A673 (cell line): Measurements from ENCODE around the gene CADPS2. TPM values are rescaled to one million over a fixed set of nuclear protein-coding genes. Genes with fewer than 3 reads are reported as not detected.

Experiments used
- BruUV-seq: library from RNA; stranded (reverse); fragments of 400-500 nt; replicated peaks from 2 replicates; lab custom pipeline; 2021; lab: Mats Ljungman, UMichigan
- CTCF ChIA-PET: fragments of 300-600 bp; sonication (Branson Sonifier 250); formaldehyde crosslinking; loops from one replicate; lab custom pipeline; 2022; ENCODE audit warnings: antibody characterized with exemption; lab: Charles Lee
- POLR2A ChIA-PET: fragments of 300-600 bp; sonication (Branson Sonifier 250); formaldehyde crosslinking; loops from one replicate; lab custom pipeline; 2022; ENCODE audit warnings: antibody characterized with exemption; ENCODE audit not compliant: low non-redundant PET; lab: Charles Lee
- DNase-seq: peaks from one replicate; pipeline ENCODE4 v3.0.0-alpha.2; 2015; ENCODE audit warnings: low spot score
- H3K27ac ChIP-seq: fragments of 200-600 bp; sonication (generic); 2 replicates; pipeline ENCODE4 v1.5.1; 2016; ENCODE audit warnings: mixed run types, low read depth, mild to moderate bottlenecking, mixed read lengths, antibody characterized with exemption, low read length; ENCODE audit not compliant: poor library complexity, severe bottlenecking
- H3K27me3 ChIP-seq: fragments of 200-600 bp; sonication (generic); replicated peaks from 2 replicates; pipeline ENCODE4 v1.6.1; 2017; ENCODE audit warnings: mixed run types, low read depth, mild to moderate bottlenecking, mixed read lengths, antibody characterized with exemption, low read length; ENCODE audit not compliant: insufficient read depth, poor library complexity
- H3K36me3 ChIP-seq: fragments of 200-600 bp; sonication (generic); 2 replicates; pipeline ENCODE4 v1.6.1; 2016; ENCODE audit warnings: mixed run types, mild to moderate bottlenecking, mixed read lengths, antibody characterized with exemption, low read length; ENCODE audit not compliant: insufficient read depth, poor library complexity, severe bottlenecking
- H3K4me1 ChIP-seq: fragments of 200-600 bp; sonication (generic); 2 replicates; pipeline ENCODE4 v1.6.1; 2017; ENCODE audit warnings: mixed run types, mild to moderate bottlenecking, mixed read lengths, antibody characterized with exemption, low read length; ENCODE audit not compliant: insufficient read depth, poor library complexity, severe bottlenecking
- H3K4me3 ChIP-seq: fragments of 200-600 bp; sonication (generic); 2 replicates; pipeline ENCODE4 v1.5.1; 2016; ENCODE audit warnings: low read depth, mixed run types, mild to moderate bottlenecking, mixed read lengths, low read length; ENCODE audit not compliant: poor library complexity, severe bottlenecking
- H3K9me3 ChIP-seq: fragments of 200-600 bp; sonication (generic); 2 replicates; pipeline ENCODE4 v1.6.1; 2016; ENCODE audit warnings: mixed run types, low read depth, mild to moderate bottlenecking, mixed read lengths, antibody characterized with exemption, low read length; ENCODE audit not compliant: poor library complexity, severe bottlenecking
- EZH2 ChIP-seq: fragments of 200-600 bp; sonication (generic); IDR thresholded peaks from 2 replicates; pipeline ENCODE4 v1.6.1; 2017; ENCODE audit warnings: borderline replicate concordance, low read depth, mild to moderate bottlenecking, mixed read lengths, antibody characterized with exemption, low read length; ENCODE audit not compliant: poor library complexity, severe bottlenecking
- intact Hi-C: fragments of 100-400 bp; cut with micrococcal nuclease; formaldehyde crosslinking; loops from one replicate; pipeline ENCODE4 v1.10.0; 2022; ENCODE audit not compliant: unreplicated experiment
- total RNA-seq: library from RNA; stranded (reverse); gene quantifications from 2 replicates; pipeline ENCODE4 v1.2.3, GENCODE V29; 2021
- TF ChIP-seq, protein P1 (sequence below): fragments of 300-800, 200-600 bp; sonication (generic); conservative IDR thresholded peaks from 2 replicates; pipeline ENCODE4 v1.5.1; 2017; ENCODE audit warnings: low read depth, mild to moderate bottlenecking, antibody characterized with exemption, low read length, moderate library complexity, mixed read lengths

CADPS2 gene
- total RNA-seq, 1 experiment from 2014 or later = 81.3 TPM

DNA sequence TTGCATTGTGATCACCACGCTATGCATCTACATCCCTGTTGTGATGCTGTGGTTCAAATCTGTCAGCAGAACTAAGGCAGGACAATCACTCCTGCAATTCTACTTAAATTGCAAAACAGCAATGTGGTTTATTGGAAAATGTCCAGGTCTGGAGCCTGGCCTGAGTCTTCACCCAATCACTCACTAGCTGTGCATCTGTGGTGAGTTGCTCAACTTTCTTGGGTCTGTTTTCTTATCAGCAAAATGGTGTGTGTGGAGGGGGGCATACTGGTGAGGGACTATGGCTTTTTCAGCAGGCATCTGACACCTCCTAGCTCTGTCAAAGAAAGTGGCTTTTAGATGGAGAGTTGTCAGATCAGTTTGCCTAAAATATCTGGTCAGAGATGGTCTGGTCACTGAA lies 473.4 kb downstream of the CADPS2 start:
- CTCF ChIA-PET = no interaction called here
- no peaks in the 10 kb centered on the region for H3K9me3 ChIP-seq
- POLR2A ChIA-PET = no interaction called here
- H3K27ac ChIP-seq = no peak overlapping the region
- H3K36me3 ChIP-seq = no peaks in the 10 kb centered on the region
- intact Hi-C loops = no loop called here
- no peaks in the 10 kb centered on the region for H3K4me1 ChIP-seq
- TF ChIP-seq, protein P1, sequence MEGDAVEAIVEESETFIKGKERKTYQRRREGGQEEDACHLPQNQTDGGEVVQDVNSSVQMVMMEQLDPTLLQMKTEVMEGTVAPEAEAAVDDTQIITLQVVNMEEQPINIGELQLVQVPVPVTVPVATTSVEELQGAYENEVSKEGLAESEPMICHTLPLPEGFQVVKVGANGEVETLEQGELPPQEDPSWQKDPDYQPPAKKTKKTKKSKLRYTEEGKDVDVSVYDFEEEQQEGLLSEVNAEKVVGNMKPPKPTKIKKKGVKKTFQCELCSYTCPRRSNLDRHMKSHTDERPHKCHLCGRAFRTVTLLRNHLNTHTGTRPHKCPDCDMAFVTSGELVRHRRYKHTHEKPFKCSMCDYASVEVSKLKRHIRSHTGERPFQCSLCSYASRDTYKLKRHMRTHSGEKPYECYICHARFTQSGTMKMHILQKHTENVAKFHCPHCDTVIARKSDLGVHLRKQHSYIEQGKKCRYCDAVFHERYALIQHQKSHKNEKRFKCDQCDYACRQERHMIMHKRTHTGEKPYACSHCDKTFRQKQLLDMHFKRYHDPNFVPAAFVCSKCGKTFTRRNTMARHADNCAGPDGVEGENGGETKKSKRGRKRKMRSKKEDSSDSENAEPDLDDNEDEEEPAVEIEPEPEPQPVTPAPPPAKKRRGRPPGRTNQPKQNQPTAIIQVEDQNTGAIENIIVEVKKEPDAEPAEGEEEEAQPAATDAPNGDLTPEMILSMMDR = no peak
- BruUV-seq = no TSS peak
- H3K27me3 ChIP-seq = no peaks in the 10 kb centered on the region
- DNase-seq = peak; percentile 10
- no peak overlapping the region for H3K4me3 ChIP-seq

DNA sequence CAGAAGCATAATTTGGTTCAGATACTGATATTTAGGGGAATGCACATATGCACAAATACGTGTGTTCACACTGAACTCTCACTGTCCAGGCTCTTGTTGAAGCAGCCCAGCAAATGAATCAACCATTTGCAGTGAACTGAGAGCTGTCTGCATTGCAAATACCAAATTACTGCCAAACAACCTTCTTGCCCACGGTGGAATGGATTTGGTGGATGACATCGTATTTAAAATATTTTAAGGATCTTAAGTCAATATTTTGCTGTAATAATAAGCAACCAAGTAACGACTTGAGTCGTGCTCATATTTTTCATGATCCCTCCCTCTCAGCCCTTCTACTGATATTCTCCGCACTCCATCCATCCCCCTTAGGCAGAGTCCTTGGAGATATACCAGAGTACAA lies 473.8 kb downstream of the CADPS2 start:
- DNase-seq = no peak
- POLR2A ChIA-PET = no interaction called here
- Histone ChIP-seq H3K4me3 (no peak overlapping the region), H3K9me3 (no peaks in the 10 kb centered on the region), H3K4me1 (no peaks in the 10 kb centered on the region), H3K27me3 (no peaks in the 10 kb centered on the region), H3K36me3 (no peaks in the 10 kb centered on the region), H3K27ac (no peak overlapping the region)
- CTCF ChIA-PET = no interaction called here
- intact Hi-C loops = no loop called here
- BruUV-seq = no TSS peak
- TF ChIP-seq, protein P1 = no peak
- TF ChIP-seq EZH2 = no peak

DNA sequence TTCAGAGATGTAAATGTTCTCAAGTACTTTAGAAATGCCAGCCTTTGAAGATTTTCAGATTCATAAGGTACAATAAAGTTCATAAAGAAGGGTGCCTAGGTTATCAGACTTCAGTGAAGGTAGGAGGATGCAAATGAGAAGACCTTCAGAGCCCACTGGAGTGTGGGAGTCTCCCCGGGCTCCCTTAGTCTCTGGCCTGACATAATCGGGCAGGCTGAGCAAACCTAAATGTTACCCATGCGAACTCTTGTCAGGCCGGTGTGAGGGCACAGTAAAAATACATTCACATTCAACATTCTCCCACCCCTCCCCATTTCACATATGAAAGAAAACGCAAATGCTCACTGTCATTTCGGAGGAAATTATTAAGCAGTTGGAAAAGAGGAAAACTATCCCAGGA lies 479.1 kb downstream of the CADPS2 start:
- CTCF ChIA-PET = no interaction called here
- BruUV-seq = no TSS peak

More for the DNA sequence above, 479.1 kb downstream of the CADPS2 start:
- no peaks in the 10 kb centered on the region for H3K27me3 ChIP-seq
- no peaks in the 10 kb centered on the region for H3K36me3 ChIP-seq
- DNase-seq = no peak
- intact Hi-C loops = no loop called here
- peaks cover 6% of the 10 kb centered on the region for H3K4me1 ChIP-seq
- POLR2A ChIA-PET = no interaction called here
- no peak overlapping the region for H3K4me3 ChIP-seq
- no peak for TF ChIP-seq EZH2
- TF ChIP-seq, protein P1 = no peak
- no peak overlapping the region for H3K27ac ChIP-seq
- H3K9me3 ChIP-seq = no peaks in the 10 kb centered on the region
